HG03575 (cell line): ENCODE measurements around the gene TERT.

Experiments used
- ATAC-seq: cut with Tn5 transposase; IDR thresholded peaks from one replicate; pipeline ENCODE4 v1.9.1; 2021; ENCODE audit not compliant: unreplicated experiment, insufficient number of reproducible peaks, low FRiP score; ENCODE audit errors: extremely low read depth

Gene TERT

GRCh38 chr5:1203968-1204692 lies 90.7 kb downstream of the TERT start:
- ATAC-seq: no peak

GRCh38 chr5:1203311-1203967 lies 91.4 kb downstream of the TERT start:
- ATAC-seq: no peak
